ENCODE measurements around the gene SCYL3.
A peak's percentile ranks its signal among the peaks of the same experiment; 100 is the strongest.
"Not testable (repeated sequence)": the region's sequence is repeated elsewhere in the genome, so short reads cannot be mapped to it uniquely, and the experiment has no call there.

The SCYL3 gene

GRCh38 chr1:169924829-169925228 is 31.1 kb upstream of the SCYL3 start:
- H3K36me3 ChIP-seq (replicated peaks; ENCODE audit: insufficient read depth, low read length) = no peaks in the 10 kb centered on the region
- H3K79me2 ChIP-seq (ENCODE audit: low read length) = no peaks in the 10 kb centered on the region
- H4K20me1 ChIP-seq (ENCODE audit: insufficient read depth, low read length) = no peaks in the 10 kb centered on the region
- no peak overlapping the region for H3K4me3 ChIP-seq (ENCODE audit: low read length)
- H3K27ac ChIP-seq (ENCODE audit: low read length) = no peak overlapping the region
- DNase-seq = no peak
- no peaks in the 10 kb centered on the region for H3K9me3 ChIP-seq (replicated peaks; ENCODE audit: insufficient read depth, low read length)
- no peak overlapping the region for H3K9ac ChIP-seq (ENCODE audit: low read length)
- TF ChIP-seq EZH2phosphoT487 (IDR thresholded peaks at IDR 0.05; ENCODE audit: low read length) (no peak), EZH2 (optimal IDR thresholded peaks at IDR 0.05; ENCODE audit: low read depth, low read length) (no peak), CTCF (IDR thresholded peaks at IDR 0.05; ENCODE audit: low read length) (no peak)
- H3F3A ChIP-seq (ENCODE audit: insufficient read depth, low read length) = peaks cover 5% of the 10 kb centered on the region; the same call in 1 of the 2 replicates
- H2AFZ ChIP-seq (ENCODE audit: low read length) = no peak overlapping the region
- H3K27me3 ChIP-seq (replicated peaks; ENCODE audit: insufficient read depth, low read length) = no peaks in the 10 kb centered on the region
- no peaks in the 10 kb centered on the region for H3K9me2 ChIP-seq (replicated peaks; ENCODE audit: insufficient read depth, low read length)
- H3K4me2 ChIP-seq (ENCODE audit: low read depth, low read length) = no peak overlapping the region
- H3K4me1 ChIP-seq (ENCODE audit: low read length) = peaks cover 13% of the 10 kb centered on the region

- Histone ChIP-seq H3K4me2 (ENCODE audit: low read depth, low read length) (no peak overlapping the region), H3K4me1 (ENCODE audit: low read length) (peaks cover 18% of the 10 kb centered on the region), H3K9me3 (replicated peaks; ENCODE audit: insufficient read depth, low read length) (no peaks in the 10 kb centered on the region), H3K79me2 (ENCODE audit: low read length) (no peaks in the 10 kb centered on the region), H3K36me3 (replicated peaks; ENCODE audit: insufficient read depth, low read length) (no peaks in the 10 kb centered on the region), H3K4me3 (ENCODE audit: low read length) (no peak overlapping the region), H2AFZ (ENCODE audit: low read length) (no peak overlapping the region), H4K20me1 (ENCODE audit: insufficient read depth, low read length) (no peaks in the 10 kb centered on the region), H3F3A (ENCODE audit: insufficient read depth, low read length) (peaks cover 7% of the 10 kb centered on the region; the same call in 1 of the 2 replicates), H3K9ac (ENCODE audit: low read length) (no peak overlapping the region), H3K9me2 (replicated peaks; ENCODE audit: insufficient read depth, low read length) (no peaks in the 10 kb centered on the region), H3K27ac (ENCODE audit: low read length) (no peak overlapping the region), H3K27me3 (replicated peaks; ENCODE audit: insufficient read depth, low read length) (no peaks in the 10 kb centered on the region)
- TF ChIP-seq EZH2phosphoT487 (IDR thresholded peaks at IDR 0.05; ENCODE audit: low read length) = no peak
- DNase-seq = no peak
Measured at GRCh38 chr1:169924063-169924462, 30.4 kb upstream of the SCYL3 start.

GRCh38 chr1:169921080-169921479 is 27.4 kb upstream of the SCYL3 start:
- peaks cover 11% of the 10 kb centered on the region for H3F3A ChIP-seq (ENCODE audit: insufficient read depth, low read length)
- H3K79me2 ChIP-seq (ENCODE audit: low read length) = no peaks in the 10 kb centered on the region
- no peaks in the 10 kb centered on the region for H3K36me3 ChIP-seq (replicated peaks; ENCODE audit: insufficient read depth, low read length)
- no peaks in the 10 kb centered on the region for H3K9me3 ChIP-seq (replicated peaks; ENCODE audit: insufficient read depth, low read length)
- no peaks in the 10 kb centered on the region for H3K9me2 ChIP-seq (replicated peaks; ENCODE audit: insufficient read depth, low read length)
- H4K20me1 ChIP-seq (ENCODE audit: insufficient read depth, low read length) = no peaks in the 10 kb centered on the region
- no peak overlapping the region for H3K4me3 ChIP-seq (ENCODE audit: low read length)
- H3K9ac ChIP-seq (ENCODE audit: low read length) = no peak overlapping the region
- no peaks in the 10 kb centered on the region for H3K27me3 ChIP-seq (replicated peaks; ENCODE audit: insufficient read depth, low read length)
- DNase-seq = no peak
- no peak overlapping the region for H3K4me2 ChIP-seq (ENCODE audit: low read depth, low read length)
- TF ChIP-seq CTCF (IDR thresholded peaks at IDR 0.05; ENCODE audit: low read length) (no peak), EZH2 (optimal IDR thresholded peaks at IDR 0.05; ENCODE audit: low read depth, low read length) (no peak), EZH2phosphoT487 (IDR thresholded peaks at IDR 0.05; ENCODE audit: low read length) (no peak)
- H2AFZ ChIP-seq (ENCODE audit: low read length) = no peak overlapping the region
- H3K4me1 ChIP-seq (ENCODE audit: low read length) = peaks cover 29% of the 10 kb centered on the region
- no peak overlapping the region for H3K27ac ChIP-seq (ENCODE audit: low read length)

GRCh38 chr1:169918927-169919326 is 25.2 kb upstream of the SCYL3 start:
- no peaks in the 10 kb centered on the region for H3K36me3 ChIP-seq (replicated peaks; ENCODE audit: insufficient read depth, low read length)
- peaks cover 24% of the 10 kb centered on the region for H3F3A ChIP-seq (ENCODE audit: insufficient read depth, low read length)
- no peaks in the 10 kb centered on the region for H3K9me2 ChIP-seq (replicated peaks; ENCODE audit: insufficient read depth, low read length)
- no peak overlapping the region for H3K4me3 ChIP-seq (ENCODE audit: low read length)
- no peaks in the 10 kb centered on the region for H3K79me2 ChIP-seq (ENCODE audit: low read length)
- peak overlapping the region; percentile 29 for H3K4me2 ChIP-seq (ENCODE audit: low read depth, low read length)
- no peaks in the 10 kb centered on the region for H4K20me1 ChIP-seq (ENCODE audit: insufficient read depth, low read length)
- peak overlapping the region; percentile 26; the same call in 1 of the 2 replicates for H3K27ac ChIP-seq (ENCODE audit: low read length)
- TF ChIP-seq EZH2phosphoT487 (IDR thresholded peaks at IDR 0.05; ENCODE audit: low read length) = no peak
- TF ChIP-seq CTCF (IDR thresholded peaks at IDR 0.05; ENCODE audit: low read length) = no peak
- no peak for TF ChIP-seq EZH2 (optimal IDR thresholded peaks at IDR 0.05; ENCODE audit: low read depth, low read length)
- DNase-seq = no peak
- no peaks in the 10 kb centered on the region for H3K9me3 ChIP-seq (replicated peaks; ENCODE audit: insufficient read depth, low read length)
- no peak overlapping the region for H3K9ac ChIP-seq (ENCODE audit: low read length)
- H2AFZ ChIP-seq (ENCODE audit: low read length) = peak overlapping the region; percentile 33
- peaks cover 34% of the 10 kb centered on the region for H3K4me1 ChIP-seq (ENCODE audit: low read length)
- H3K27me3 ChIP-seq (replicated peaks; ENCODE audit: insufficient read depth, low read length) = no peaks in the 10 kb centered on the region

- H3K4me2 ChIP-seq (ENCODE audit: low read depth, low read length); H3K9me2 ChIP-seq (replicated peaks; ENCODE audit: insufficient read depth, low read length); H3K9ac ChIP-seq (ENCODE audit: low read length); H4K20me1 ChIP-seq (ENCODE audit: insufficient read depth, low read length); H3K27ac ChIP-seq (ENCODE audit: low read length); H3K79me2 ChIP-seq (ENCODE audit: low read length); H3K36me3 ChIP-seq (replicated peaks; ENCODE audit: insufficient read depth, low read length); H3K9me3 ChIP-seq (replicated peaks; ENCODE audit: insufficient read depth, low read length); H2AFZ ChIP-seq (ENCODE audit: low read length); DNase-seq; H3K27me3 ChIP-seq (replicated peaks; ENCODE audit: insufficient read depth, low read length); H3K4me3 ChIP-seq (ENCODE audit: low read length): not testable (repeated sequence)
- peaks cover 24% of the 10 kb centered on the region for H3F3A ChIP-seq (ENCODE audit: insufficient read depth, low read length)
- H3K4me1 ChIP-seq (ENCODE audit: low read length) = peaks cover 34% of the 10 kb centered on the region
Measured at GRCh38 chr1:169918220-169918619, 24.5 kb upstream of the SCYL3 start.
